Pancreas (tissue), 10 donors: ENCODE measurements around the gene TMEM52. TPM values are rescaled to one million over a fixed set of nuclear protein-coding genes. Genes with fewer than 3 reads are reported as not detected.

Experiments used
- ATAC-seq, 4 donors: fragments of 200-7000 bp; cut with Tn5 transposase; one replicate each; pipeline versions ENCODE4 v1.8.0 to v1.9.1; 2020; ENCODE audit warnings: mild to moderate bottlenecking in 4 of 4, moderate library complexity in 4 of 4
- DNase-seq, 6 donors: peaks; one replicate each; pipeline ENCODE4 v3.0.0-alpha.2; 2020
- FAIRE-seq: peaks from 2 replicates; lab custom pipeline; 2012; peaks lifted over from hg19 to GRCh38; lab: Jason Lieb, UNC
- H3K27ac ChIP-seq, 4 donors: fragments of 200-600 bp; sonication (generic); 1 replicate in 3 of 4; 2 replicates in 1 of 4; pipeline versions ENCODE4 v1.5.0 to v1.8.0; 2020
- H3K27me3 ChIP-seq, 4 donors: fragments of 200-600 bp; one replicate each; pipeline ENCODE4 v1.8.0; 2021
- H3K36me3 ChIP-seq, 3 donors: fragments of 200-600 bp; sonication (generic) in 1 of 3; one replicate each; pipeline versions ENCODE4 v1.5.0 to v1.8.0; 2020 to 2021
- H3K4me1 ChIP-seq, 3 donors: fragments of 200-600 bp; one replicate each; pipeline ENCODE4 v1.8.0; 2021
- H3K4me3 ChIP-seq, 4 donors: fragments of 200-600 bp; sonication (generic) in 2 of 4; one replicate each; pipeline versions ENCODE4 v1.5.0 to v1.8.0; 2020 to 2021
- H3K9me3 ChIP-seq, 4 donors: fragments of 200-600 bp; one replicate each; pipeline ENCODE4 v1.8.0; 2021
- WGBS, 2 donors: extraction: QIAGEN DNeasy Blood & Tissue Kit; methylation state at CpG; one replicate each; pipeline ENCODE4 v1.1.7; 2013; 5-methylcytosine and 5-hydroxymethylcytosine counted together
- intact Hi-C, 3 donors: fragments of 100-400 bp; cut with DNase I; formaldehyde crosslinking; loops; one replicate each; pipeline versions ENCODE4 v1.11.1 to v1.14.2; 2022
- polyA plus RNA-seq, 2 donors: library from polyadenylated mRNA; stranded (reverse); fragments of 200-250 nt; gene quantifications; one replicate each; pipeline ENCODE4 v1.2.3, GENCODE V29; 2013
- total RNA-seq, 6 donors: library from RNA; stranded (reverse); fragmentation: NEBNext Ultra II Directional in 4 of 6; extraction: Animal tissue kit (Norgen Biotek cat#: 25700) in 4 of 6; gene quantifications; one replicate each; pipeline versions ENCODE4 v1.2.1 to v1.2.4, GENCODE V29; 2021 to 2023
- TF ChIP-seq, protein P1 (sequence below), 4 donors: fragments of 200-600 bp; sonication (generic) in 3 of 4; IDR thresholded peaks; one replicate each; pipeline versions ENCODE4 v1.5.0 to v1.8.0; 2021; ENCODE audit warnings: antibody characterized with exemption in 4 of 4
- donor health status: healthy with polysubstance abuse.
- donor health status: DM: no; HTN: no; CAD: no; lungs with moderate emphysema.
- donor health status: DM: no; HTN: no; CAD: no.
- donor health status: control.
- donor health status: control.
- donor health status: Bipolar disorder and iron deficiency.
- donor health status: DM: yes; HTN: yes; CAD: no.
- donor health status: DM: no; HTN: no; CAD: no.
- donor health status: DM: no; HTN: no; CAD: no.
- donor health status: DM: yes; HTN: yes; CAD: no.

The TMEM52 gene
- total and polyA plus RNA-seq, 8 donors = 43.6 to 120 (median 78.6) TPM

DNA sequence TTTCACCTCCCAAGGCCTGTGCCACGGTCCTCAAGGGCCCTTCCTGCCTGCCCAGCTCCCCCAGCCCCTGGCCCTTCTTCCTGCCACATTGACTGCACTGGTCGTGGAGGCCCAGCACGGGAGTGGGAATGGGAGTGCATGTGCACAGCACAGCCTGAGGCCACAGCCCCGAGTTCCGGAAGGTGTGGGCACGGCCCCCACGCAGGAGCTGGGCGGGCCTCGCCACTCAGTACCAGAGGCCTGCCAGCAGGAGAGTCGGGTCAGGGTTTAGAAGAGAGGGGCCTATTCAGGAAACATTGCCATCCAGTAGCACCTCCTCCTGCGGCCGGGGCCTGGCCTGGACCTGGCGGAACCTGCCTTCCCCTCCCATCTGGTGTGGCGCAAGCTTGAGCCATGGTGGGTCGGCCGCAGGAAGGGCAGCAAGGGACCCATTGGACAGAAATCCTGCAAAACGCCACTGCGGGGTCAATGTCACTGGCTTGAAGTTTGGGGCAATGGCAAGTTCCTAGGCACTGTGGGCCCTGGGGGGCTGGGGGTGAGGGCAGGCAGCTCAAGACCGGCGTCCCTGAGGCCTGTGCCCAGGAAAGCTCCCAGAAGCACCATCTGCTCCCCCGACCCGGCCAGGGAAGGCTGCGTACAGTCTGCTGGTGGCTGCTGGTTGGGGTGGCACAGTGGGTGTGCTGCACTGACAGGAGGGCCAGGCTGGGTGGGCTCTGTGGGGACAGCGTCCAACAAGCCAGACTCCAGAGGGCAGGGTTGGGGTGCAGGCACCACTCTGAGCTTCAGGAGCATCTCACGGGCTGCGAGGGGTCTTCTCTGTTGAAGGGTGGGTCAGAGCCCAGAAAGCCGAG lies 1.8 kb upstream of the TMEM52 start:
- no peaks in the 10 kb centered on the region for H3K9me3 ChIP-seq
- no peak overlapping the region for H3K4me3 ChIP-seq
- 88 to 90% methylated on average over 27 of the region's 27 CpGs for WGBS, 2 donors
- H3K27ac ChIP-seq = no peak overlapping the region
- no peaks in the 10 kb centered on the region for H3K27me3 ChIP-seq
- intact Hi-C loops = no loop called here
- ATAC-seq (no peak), DNase-seq (peak; percentile 43 to 87 (median 62)), FAIRE-seq (no peak)
- H3K4me1 ChIP-seq = peaks cover 0 to 11% (median 0%) of the 10 kb centered on the region in 3 donors
- H3K36me3 ChIP-seq = no peaks in the 10 kb centered on the region
- TF ChIP-seq, protein P1, sequence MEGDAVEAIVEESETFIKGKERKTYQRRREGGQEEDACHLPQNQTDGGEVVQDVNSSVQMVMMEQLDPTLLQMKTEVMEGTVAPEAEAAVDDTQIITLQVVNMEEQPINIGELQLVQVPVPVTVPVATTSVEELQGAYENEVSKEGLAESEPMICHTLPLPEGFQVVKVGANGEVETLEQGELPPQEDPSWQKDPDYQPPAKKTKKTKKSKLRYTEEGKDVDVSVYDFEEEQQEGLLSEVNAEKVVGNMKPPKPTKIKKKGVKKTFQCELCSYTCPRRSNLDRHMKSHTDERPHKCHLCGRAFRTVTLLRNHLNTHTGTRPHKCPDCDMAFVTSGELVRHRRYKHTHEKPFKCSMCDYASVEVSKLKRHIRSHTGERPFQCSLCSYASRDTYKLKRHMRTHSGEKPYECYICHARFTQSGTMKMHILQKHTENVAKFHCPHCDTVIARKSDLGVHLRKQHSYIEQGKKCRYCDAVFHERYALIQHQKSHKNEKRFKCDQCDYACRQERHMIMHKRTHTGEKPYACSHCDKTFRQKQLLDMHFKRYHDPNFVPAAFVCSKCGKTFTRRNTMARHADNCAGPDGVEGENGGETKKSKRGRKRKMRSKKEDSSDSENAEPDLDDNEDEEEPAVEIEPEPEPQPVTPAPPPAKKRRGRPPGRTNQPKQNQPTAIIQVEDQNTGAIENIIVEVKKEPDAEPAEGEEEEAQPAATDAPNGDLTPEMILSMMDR (IDR thresholded peaks at IDR 0.05) = no peak

GRCh38 chr1:1920057-1920607 lies 1.1 kb upstream of the TMEM52 start:
- Histone ChIP-seq H3K27ac (peak overlapping the region; percentile 15 to 85 (median 40)), H3K9me3 (no peaks in the 10 kb centered on the region), H3K4me3 (peak overlapping the region in 2 of 4 donors; percentile 55 to 59), H3K36me3 (no peaks in the 10 kb centered on the region), H3K27me3 (no peaks in the 10 kb centered on the region), H3K4me1 (peaks cover 5 to 14% (median 6%) of the 10 kb centered on the region in 3 donors)
- FAIRE-seq (no peak), DNase-seq (peak in 1 of 6 donors; percentile 57), ATAC-seq (no peak)
- TF ChIP-seq, protein P1 (IDR thresholded peaks at IDR 0.05) = no peak
- 85 to 86% methylated on average over 6 of the region's 6 CpGs for WGBS, 2 donors
- intact Hi-C loops = no loop called here

GRCh38 chr1:1919304-1920056 lies 401 bp upstream of the TMEM52 start:
- intact Hi-C loops = no loop called here
- no peaks in the 10 kb centered on the region for H3K9me3 ChIP-seq
- H3K27ac ChIP-seq = peak overlapping the region; percentile 15 to 94 (median 87)
- no peaks in the 10 kb centered on the region for H3K27me3 ChIP-seq
- FAIRE-seq (peak; percentile 88), DNase-seq (peak; percentile 100), ATAC-seq (peak; percentile 66 to 78 (median 70))
- H3K36me3 ChIP-seq = no peaks in the 10 kb centered on the region
- WGBS, 2 donors = 8 to 9% methylated on average over 53 to 62 of the region's 62 CpGs
- TF ChIP-seq, protein P1 (IDR thresholded peaks at IDR 0.05) = no peak
- peak overlapping the region in 3 of 4 donors; percentile 39 to 59 (median 55) for H3K4me3 ChIP-seq
- H3K4me1 ChIP-seq = peaks cover 7 to 20% (median 11%) of the 10 kb centered on the region in 3 donors

- Histone ChIP-seq H3K9me3 (no peaks in the 10 kb centered on the region), H3K4me1 (peaks cover 7 to 26% (median 16%) of the 10 kb centered on the region in 3 donors), H3K4me3 (peak overlapping the region; percentile 36 to 59 (median 47)), H3K36me3 (no peaks in the 10 kb centered on the region), H3K27me3 (no peaks in the 10 kb centered on the region), H3K27ac (peak overlapping the region; percentile 85 to 94 (median 90))
- peak in 5 of 6 donors; percentile 58 to 87 (median 69) for DNase-seq
- WGBS, 2 donors = 17 to 25% methylated on average over 28 to 46 of the region's 46 CpGs
- no peak for FAIRE-seq
- peak; percentile 0 to 11 (median 6) for ATAC-seq
- TF ChIP-seq, protein P1 (IDR thresholded peaks at IDR 0.05) = no peak
- intact Hi-C loops = no loop called here
Measured at GRCh38 chr1:1917995-1918900, 831 bp downstream of the TMEM52 start.
